Uterus (tissue), 4 donors: ENCODE results near the gene VWF. TPM values are rescaled to one million over a fixed set of nuclear protein-coding genes. Genes with fewer than 3 reads are reported as not detected.
"Not testable (repeated sequence)": the region's sequence is repeated elsewhere in the genome, so short reads cannot be mapped to it uniquely, and the experiment has no call there.

Experiments
- DNase-seq, 2 donors: peaks; one replicate each; pipeline ENCODE4 v3.0.0-alpha.2; 2019 to 2020
- H3K27ac ChIP-seq, 2 donors: fragments of 200-600 bp; sonication (generic); 1 replicate in 1 of 2; 2 replicates in 1 of 2; pipeline ENCODE4 v1.5.1; 2016 to 2018
- H3K27me3 ChIP-seq, 2 donors: fragments of 200-600 bp; sonication (generic); one replicate each; pipeline ENCODE4 v1.5.1; 2018 to 2019; ENCODE audit warnings: control low read depth in 1 of 2
- H3K36me3 ChIP-seq, 2 donors: fragments of 200-600 bp; sonication (generic); one replicate each; pipeline ENCODE4 v1.5.1; 2019; ENCODE audit warnings: control low read depth in 1 of 2
- H3K4me1 ChIP-seq, 2 donors: fragments of 200-600 bp; sonication (generic); one replicate each; pipeline ENCODE4 v1.5.1; 2018 to 2019; ENCODE audit warnings: control low read depth in 1 of 2
- H3K4me3 ChIP-seq, 2 donors: fragments of 200-600 bp; sonication (generic); 1 replicate in 1 of 2; 2 replicates in 1 of 2; pipeline ENCODE4 v1.5.1; 2018 to 2019; ENCODE audit warnings: mild to moderate bottlenecking in 1 of 2
- H3K9me3 ChIP-seq, 2 donors: fragments of 200-600 bp; sonication (generic); one replicate each; pipeline ENCODE4 v1.5.1; 2019; ENCODE audit warnings: control low read depth in 1 of 2
- POLR2A ChIP-seq, 2 donors: fragments of 450-650 bp; IDR thresholded peaks; one replicate each; pipeline ENCODE4 v1.6.1; 2016; ENCODE audit warnings: antibody characterized with exemption in 2 of 2, mild to moderate bottlenecking in 1 of 2, moderate library complexity in 1 of 2
- intact Hi-C: fragments of 100-400 bp; cut with DNase I; formaldehyde crosslinking; loops from one replicate; pipeline ENCODE4 v1.15.1; 2023; ENCODE audit warnings: low total_unique reads
- total RNA-seq, 4 donors: library from RNA; depleted of rRNA in 3 of 4; stranded (reverse); fragments of >200 nt in 3 of 4; gene quantifications; one replicate each; pipeline versions ENCODE4 v1.1.0 to v1.2.4, GENCODE V29; 2014 to 2023
- TF ChIP-seq, protein P1 (sequence below), 4 experiments: fragments of 200-600 bp in 2 of 4; fragments of 450-650 bp in 2 of 4; sonication (generic) in 2 of 4; IDR thresholded peaks; one replicate each; pipeline ENCODE4 v1.5.1; 2016 to 2019; ENCODE audit warnings: antibody characterized with exemption in 4 of 4, mild to moderate bottlenecking in 2 of 4, moderate library complexity in 1 of 4
- donor health status: DM: yes; HTN: yes; CAD: no.

The VWF gene
- total RNA-seq, 4 donors from 2014 or later, result 122 to 949 (median 380) TPM

DNA sequence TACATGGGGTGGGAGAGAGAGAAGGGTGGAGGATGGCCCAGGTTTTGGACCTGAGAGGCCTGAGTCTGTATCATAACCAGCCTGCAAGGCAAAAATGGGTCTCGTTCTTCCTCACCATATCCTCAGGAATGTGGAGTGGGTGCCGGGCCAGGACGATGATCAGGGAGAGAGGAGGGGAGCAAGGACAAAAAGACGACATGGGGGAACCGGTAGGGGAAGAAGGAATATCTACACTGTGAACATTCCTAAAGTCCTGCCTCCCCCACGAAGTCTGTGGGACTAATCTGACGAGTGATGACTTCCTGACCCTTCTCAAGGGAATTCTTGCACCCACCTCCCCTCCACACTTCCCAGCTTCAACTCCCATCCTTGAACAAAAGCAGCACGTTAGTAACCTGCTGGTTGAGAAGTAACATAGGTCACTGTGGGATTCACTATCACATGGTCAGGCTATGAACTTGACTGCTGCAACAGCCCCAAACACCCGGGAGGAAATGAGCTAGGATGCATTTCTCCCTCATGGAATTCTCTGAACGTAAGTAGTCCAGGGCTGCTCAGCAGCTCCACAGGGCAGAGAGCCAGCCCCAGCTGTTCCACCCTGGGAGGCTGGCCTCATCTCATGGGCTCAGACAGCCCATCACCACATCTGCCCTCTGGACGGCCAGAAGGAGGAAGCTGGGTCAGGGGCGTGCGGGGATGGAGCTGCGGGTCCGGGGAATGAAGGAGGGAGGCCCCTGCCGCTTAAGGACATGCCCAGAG, 36.8 kb upstream of the VWF start:
- no peaks in the 10 kb centered on the region for H3K9me3 ChIP-seq
- H3K27me3 ChIP-seq, result no peaks in the 10 kb centered on the region
- H3K4me3 ChIP-seq, result no peak overlapping the region
- no peak overlapping the region for H3K27ac ChIP-seq
- H3K36me3 ChIP-seq, result no peaks in the 10 kb centered on the region
- DNase-seq, result no peak
- H3K4me1 ChIP-seq, result no peaks in the 10 kb centered on the region
- TF ChIP-seq POLR2A (IDR thresholded peaks at IDR 0.05), result no peak
- TF ChIP-seq, protein P1, sequence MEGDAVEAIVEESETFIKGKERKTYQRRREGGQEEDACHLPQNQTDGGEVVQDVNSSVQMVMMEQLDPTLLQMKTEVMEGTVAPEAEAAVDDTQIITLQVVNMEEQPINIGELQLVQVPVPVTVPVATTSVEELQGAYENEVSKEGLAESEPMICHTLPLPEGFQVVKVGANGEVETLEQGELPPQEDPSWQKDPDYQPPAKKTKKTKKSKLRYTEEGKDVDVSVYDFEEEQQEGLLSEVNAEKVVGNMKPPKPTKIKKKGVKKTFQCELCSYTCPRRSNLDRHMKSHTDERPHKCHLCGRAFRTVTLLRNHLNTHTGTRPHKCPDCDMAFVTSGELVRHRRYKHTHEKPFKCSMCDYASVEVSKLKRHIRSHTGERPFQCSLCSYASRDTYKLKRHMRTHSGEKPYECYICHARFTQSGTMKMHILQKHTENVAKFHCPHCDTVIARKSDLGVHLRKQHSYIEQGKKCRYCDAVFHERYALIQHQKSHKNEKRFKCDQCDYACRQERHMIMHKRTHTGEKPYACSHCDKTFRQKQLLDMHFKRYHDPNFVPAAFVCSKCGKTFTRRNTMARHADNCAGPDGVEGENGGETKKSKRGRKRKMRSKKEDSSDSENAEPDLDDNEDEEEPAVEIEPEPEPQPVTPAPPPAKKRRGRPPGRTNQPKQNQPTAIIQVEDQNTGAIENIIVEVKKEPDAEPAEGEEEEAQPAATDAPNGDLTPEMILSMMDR (IDR thresholded peaks at IDR 0.05), result no peak
- intact Hi-C loops, result no loop called here

DNA sequence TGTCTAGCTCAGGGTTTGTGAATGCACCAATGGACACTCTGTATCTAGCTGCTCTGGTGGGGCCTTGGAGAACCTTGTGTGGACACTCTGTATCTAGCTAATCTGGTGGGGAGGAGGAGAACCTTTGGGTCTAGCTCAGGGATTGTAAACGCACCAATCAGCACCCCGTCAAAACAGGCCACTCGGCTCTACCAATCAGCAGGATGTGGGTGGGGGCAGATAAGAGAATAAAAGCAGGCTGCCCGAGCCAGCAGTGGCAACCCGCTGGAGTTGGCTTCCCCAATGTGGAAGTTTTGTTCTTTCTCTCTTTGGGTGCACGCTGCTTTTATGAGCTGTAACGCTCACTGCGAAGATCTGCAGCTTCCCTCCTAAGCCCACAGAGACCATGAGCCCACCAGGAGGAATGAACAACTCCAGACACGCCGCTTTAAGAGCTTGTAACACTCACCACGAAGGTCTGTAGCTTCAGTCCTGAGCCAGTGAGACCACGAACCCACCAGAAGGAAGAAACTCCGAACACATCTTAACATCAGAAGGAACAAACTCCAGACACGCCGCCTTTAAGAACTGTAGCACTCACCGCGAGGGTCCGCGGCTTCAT, 35.7 kb upstream of the VWF start:
- H3K9me3 ChIP-seq, H3K4me3 ChIP-seq, H3K36me3 ChIP-seq, intact Hi-C loops, H3K27me3 ChIP-seq, DNase-seq, H3K27ac ChIP-seq, H3K4me1 ChIP-seq: not testable (repeated sequence)

DNA sequence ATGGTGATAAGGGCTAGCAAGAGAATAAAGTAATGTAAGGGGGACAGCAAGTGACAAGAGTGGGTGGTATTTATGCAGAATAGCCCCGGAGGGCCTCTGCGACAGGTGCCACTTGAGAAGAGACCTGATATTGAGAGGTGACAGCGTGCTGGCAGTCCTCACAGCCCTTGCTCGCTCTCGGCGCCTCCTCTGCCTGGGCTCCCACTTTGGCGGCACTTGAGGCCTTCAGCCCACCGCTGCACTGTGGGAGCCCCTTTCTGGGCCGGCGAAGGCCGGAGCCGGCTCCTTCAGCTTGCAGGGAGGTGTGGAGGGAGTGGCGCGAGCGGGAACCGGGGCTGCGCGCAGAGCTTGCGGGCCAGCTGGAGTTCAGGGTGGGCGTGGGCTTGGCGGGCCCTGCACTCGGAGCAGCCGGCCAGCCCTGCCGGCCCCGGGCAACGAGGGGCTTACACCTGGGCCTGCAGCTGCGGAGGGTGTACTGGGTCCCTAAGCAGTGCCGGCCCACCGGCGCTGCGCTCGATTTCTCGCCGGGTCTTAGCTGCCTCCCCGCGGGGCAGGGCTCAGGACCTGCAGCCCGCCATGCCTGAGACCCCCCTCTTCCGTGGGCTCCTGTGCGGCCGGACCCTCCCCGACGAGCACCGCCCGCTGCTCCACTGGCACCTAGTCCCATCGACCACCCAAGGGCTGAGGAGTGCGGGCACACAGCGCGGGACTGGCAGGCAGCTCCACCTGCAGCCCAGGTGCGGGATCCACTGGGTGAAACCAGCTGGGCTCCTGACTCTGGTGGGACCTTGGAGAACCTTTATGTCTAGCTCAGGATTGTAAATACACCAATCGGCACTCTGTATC, 34.9 kb upstream of the VWF start:
- DNase-seq, intact Hi-C loops: not testable (repeated sequence)

DNA sequence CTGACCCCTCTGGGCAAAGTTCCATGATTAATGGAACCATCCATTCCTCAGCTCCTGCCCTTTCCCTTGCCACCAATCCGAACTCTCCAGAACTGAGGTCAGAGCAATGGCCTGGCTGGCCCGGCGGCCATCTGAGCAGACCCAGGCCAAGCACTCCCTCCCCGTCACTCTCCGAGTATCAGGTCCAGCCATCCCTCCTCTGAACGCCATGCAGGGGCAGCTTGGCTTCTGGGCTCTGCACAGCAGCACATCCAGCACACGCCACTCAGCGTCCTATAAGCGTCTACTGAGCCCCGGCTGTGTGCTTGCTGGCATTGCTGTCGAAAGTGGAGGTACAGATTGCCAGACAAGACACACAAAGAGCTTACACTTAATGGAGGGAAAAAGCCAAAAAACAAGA, 34.3 kb upstream of the VWF start:
- DNase-seq, result no peak
- intact Hi-C loops, result no loop called here
- Histone ChIP-seq H3K4me1 (no peaks in the 10 kb centered on the region), H3K27ac (no peak overlapping the region), H3K36me3 (no peaks in the 10 kb centered on the region), H3K4me3 (no peak overlapping the region), H3K27me3 (no peaks in the 10 kb centered on the region), H3K9me3 (no peaks in the 10 kb centered on the region)
- TF ChIP-seq, protein P1 (IDR thresholded peaks at IDR 0.05), result no peak
- TF ChIP-seq POLR2A (IDR thresholded peaks at IDR 0.05), result no peak

More for the DNA sequence above, 34.9 kb upstream of the VWF start:
- not testable (repeated sequence) for H3K4me3 ChIP-seq, H3K4me1 ChIP-seq, H3K36me3 ChIP-seq, H3K27ac ChIP-seq, H3K27me3 ChIP-seq, H3K9me3 ChIP-seq

DNA sequence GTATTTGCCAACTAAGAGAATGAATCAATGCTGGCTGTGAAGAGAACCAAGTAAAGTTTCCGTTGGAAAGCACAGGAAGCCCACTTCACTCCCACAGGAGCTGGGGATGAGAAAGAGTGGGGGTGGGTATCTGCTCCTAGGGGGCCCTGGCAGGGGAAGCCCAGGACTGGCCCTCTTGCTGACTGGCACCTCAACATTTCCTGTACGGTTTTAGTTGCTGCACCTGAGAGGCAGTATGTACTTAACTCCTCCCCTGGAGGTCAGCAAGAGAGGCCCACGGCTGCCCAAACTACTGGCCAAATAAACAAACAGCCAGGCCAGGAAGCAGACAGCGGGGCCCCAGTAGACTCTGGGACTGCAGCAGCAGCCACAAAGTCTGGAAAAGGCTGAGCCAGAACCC, 33.8 kb upstream of the VWF start:
- no peak overlapping the region for H3K4me3 ChIP-seq
- no peaks in the 10 kb centered on the region for H3K27me3 ChIP-seq
- H3K9me3 ChIP-seq, result no peaks in the 10 kb centered on the region
- no peaks in the 10 kb centered on the region for H3K36me3 ChIP-seq
- TF ChIP-seq, protein P1 (IDR thresholded peaks at IDR 0.05), result no peak
- TF ChIP-seq POLR2A (IDR thresholded peaks at IDR 0.05), result no peak
- H3K4me1 ChIP-seq, result no peaks in the 10 kb centered on the region
- intact Hi-C loops, result no loop called here
- no peak overlapping the region for H3K27ac ChIP-seq
- DNase-seq, result no peak

DNA sequence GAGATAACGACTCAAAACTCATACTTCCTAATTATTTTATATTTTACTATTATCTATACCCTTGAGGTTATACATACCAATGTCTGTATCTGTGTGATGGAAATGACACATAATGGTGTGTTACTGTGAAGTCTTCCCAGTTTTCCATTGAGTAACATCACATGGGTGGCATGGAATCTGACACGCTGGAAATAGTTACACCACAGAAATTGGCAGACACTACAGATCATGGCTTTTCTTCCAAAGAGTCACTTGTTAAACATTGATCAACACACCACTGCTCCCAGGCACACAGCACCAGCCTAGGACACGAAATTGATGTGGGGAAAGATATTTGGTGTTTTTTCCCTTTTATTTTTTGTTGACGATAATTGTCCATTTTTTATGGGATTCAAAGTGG, 33.0 kb upstream of the VWF start:
- no peaks in the 10 kb centered on the region for H3K36me3 ChIP-seq

More for the DNA sequence above, 33.0 kb upstream of the VWF start:
- no peaks in the 10 kb centered on the region for H3K27me3 ChIP-seq
- no peak for TF ChIP-seq POLR2A (IDR thresholded peaks at IDR 0.05)
- TF ChIP-seq, protein P1 (IDR thresholded peaks at IDR 0.05), result no peak
- no peak overlapping the region for H3K27ac ChIP-seq
- H3K4me3 ChIP-seq, result no peak overlapping the region
- intact Hi-C loops, result no loop called here
- H3K9me3 ChIP-seq, result no peaks in the 10 kb centered on the region
- no peaks in the 10 kb centered on the region for H3K4me1 ChIP-seq
- no peak for DNase-seq
